GM18870 (cell line): ENCODE results near the gene PDLIM3.

Experiments used
- ATAC-seq: cut with Tn5 transposase; IDR thresholded peaks from one replicate; pipeline ENCODE4 v1.9.1; 2021; ENCODE audit warnings: moderate library complexity; ENCODE audit not compliant: unreplicated experiment

Gene PDLIM3

GRCh38 chr4:185472103-185472542, 63.2 kb downstream of the PDLIM3 start:
- no peak for ATAC-seq

- ATAC-seq: peak; percentile 56
Observed at GRCh38 chr4:185471235-185472102, 63.8 kb downstream of the PDLIM3 start, which contains the start of gene CCDC110. Gene CCDC110 (minus strand): TSS chr4:185471733. CDS start chr4:185471683, 50 bp downstream.

GRCh38 chr4:185470501-185471195, 64.7 kb downstream of the PDLIM3 start:
- no peak for ATAC-seq

GRCh38 chr4:185469580-185470154, 65.6 kb downstream of the PDLIM3 start:
- no peak for ATAC-seq

- ATAC-seq: no peak
Observed at GRCh38 chr4:185468999-185469398, 66.3 kb downstream of the PDLIM3 start.

- ATAC-seq: no peak
Observed at GRCh38 chr4:185467991-185468390, 67.3 kb downstream of the PDLIM3 start.

- no peak for ATAC-seq
Observed at GRCh38 chr4:185467101-185467500, 68.2 kb downstream of the PDLIM3 start.

- ATAC-seq: no peak
Observed at GRCh38 chr4:185465707-185466106, 69.6 kb downstream of the PDLIM3 start.

- no peak for ATAC-seq
Observed at GRCh38 chr4:185464887-185465286, 70.4 kb downstream of the PDLIM3 start.

- no peak for ATAC-seq
Observed at GRCh38 chr4:185464183-185464582, 71.1 kb downstream of the PDLIM3 start.

- ATAC-seq: no peak
Observed at GRCh38 chr4:185463541-185463940, 71.8 kb downstream of the PDLIM3 start.

GRCh38 chr4:185461565-185461964, 73.7 kb downstream of the PDLIM3 start:
- no peak for ATAC-seq

GRCh38 chr4:185457136-185457535, 78.2 kb downstream of the PDLIM3 start:
- no peak for ATAC-seq

- ATAC-seq: no peak
Observed at GRCh38 chr4:185456131-185456530, 79.2 kb downstream of the PDLIM3 start.
